Stimulated activated CD4-positive, alpha-beta T cell treated with anti-CD3 and anti-CD28 coated beads, TNF-alpha, amount 100 ng/mL, for 1 hour (primary cell): ENCODE results near the gene NFIX.

Source experiments
- DNase-seq, 3 donors: peaks; one replicate each; pipeline ENCODE4 v3.0.0-alpha.2; 2020; ENCODE audit warnings: low read depth in 3 of 3, low spot score in 1 of 3

NFIX gene

GRCh38 chr19:13139633-13140311, 144.5 kb downstream of the NFIX start:
- DNase-seq: no peak

GRCh38 chr19:13146763-13147563, 151.7 kb downstream of the NFIX start:
- no peak for DNase-seq
